Motor neuron (in vitro differentiated cells): ENCODE data around the gene WWOX. TPM values are rescaled to one million over a fixed set of nuclear protein-coding genes. Genes with fewer than 3 reads are reported as not detected.

ENCODE experiments used
- ATAC-seq, 8 experiments: fragments of 200-7000 bp; cut with Tn5 transposase; replicated peaks in 6 of 8; 2 replicates each; pipeline ENCODE4 v1.8.0; 2021; ENCODE audit warnings: mild to moderate bottlenecking in 8 of 8, moderate library complexity in 8 of 8
- H3K27ac ChIP-seq, 2 donors: fragments of 250-450 bp; sonication (Bioruptor Pico); 2 replicates each; pipeline ENCODE4 v1.9.0; 2021; ENCODE audit warnings: antibody characterized with exemption in 2 of 2, mild to moderate bottlenecking in 2 of 2, moderate library complexity in 1 of 2
- H3K4me1 ChIP-seq, 2 donors: fragments of 250-450 bp; sonication (Bioruptor Pico); replicated peaks in 1 of 2; 2 replicates each; pipeline ENCODE4 v1.6.1; 2021; ENCODE audit warnings: antibody characterized with exemption in 2 of 2, mild to moderate bottlenecking in 2 of 2, moderate library complexity in 1 of 2
- H3K4me3 ChIP-seq, 5 donors: fragments of 250-450 bp; sonication (Bioruptor Pico); 2 replicates each; pipeline ENCODE4 v1.9.0; 2021; ENCODE audit warnings: antibody characterized with exemption in 5 of 5, mild to moderate bottlenecking in 5 of 5, moderate library complexity in 4 of 5
- WGBS, 10 experiments: fragments of 450-650 bp; shearing (Covaris generic); methylation state at CpG; one replicate each; pipeline ENCODE4 v1.0.0; 2022; 5-methylcytosine and 5-hydroxymethylcytosine counted together
- in situ Hi-C, 9 experiments: fragments of 400-800 bp; cut with MboI; loops; one replicate each; pipeline ENCODE4 v1.15.0; 2021; ENCODE audit warnings: low sequenced_read_pairs in 9 of 9, low pct_unique_long_range_greater_than_20kb in 2 of 9; ENCODE audit not compliant: unreplicated experiment in 9 of 9
- total RNA-seq, 8 experiments: library from RNA; unstranded; fragments of 300-600 nt; gene quantifications; 2 replicates each; pipeline versions ENCODE4 v1.2.3 to v1.2.4, GENCODE V29; 2022

WWOX gene
- total RNA-seq, 8 experiments from 2014 or later: 10.3 to 27.8 (median 12.3) TPM

DNA sequence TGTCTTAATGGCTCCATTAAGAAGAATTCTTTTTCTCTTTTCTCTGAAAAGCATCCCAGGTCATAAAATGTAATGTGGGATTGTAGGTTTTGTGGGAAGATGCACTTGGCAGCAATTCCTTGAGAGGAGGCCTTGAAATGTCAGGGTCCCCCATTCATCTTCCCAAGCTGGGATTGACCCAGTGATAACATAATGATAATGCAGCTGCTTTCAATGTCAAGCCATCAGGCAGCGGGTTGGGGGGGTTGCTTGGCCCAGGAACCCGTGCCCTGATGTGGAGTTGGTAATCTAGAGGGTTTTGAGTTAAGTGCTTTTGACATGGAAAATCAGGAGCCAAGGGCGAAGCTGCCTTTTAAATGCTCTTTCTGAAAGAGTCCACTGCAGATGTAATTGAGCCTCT is 484.0 kb downstream of the WWOX start:
- WGBS, 10 experiments: 0 to 100% (median 69%) methylated on average over 1 to 2 of the region's 3 CpGs; no CpG with 5 or more reads in 3 of the 10 experiments
- no peak for ATAC-seq
- H3K4me1 ChIP-seq: peaks cover 0 to 5% of the 10 kb centered on the region in 2 donors
- in situ Hi-C loops: no loop called here
- no peak overlapping the region for H3K27ac ChIP-seq
- no peak overlapping the region for H3K4me3 ChIP-seq

DNA sequence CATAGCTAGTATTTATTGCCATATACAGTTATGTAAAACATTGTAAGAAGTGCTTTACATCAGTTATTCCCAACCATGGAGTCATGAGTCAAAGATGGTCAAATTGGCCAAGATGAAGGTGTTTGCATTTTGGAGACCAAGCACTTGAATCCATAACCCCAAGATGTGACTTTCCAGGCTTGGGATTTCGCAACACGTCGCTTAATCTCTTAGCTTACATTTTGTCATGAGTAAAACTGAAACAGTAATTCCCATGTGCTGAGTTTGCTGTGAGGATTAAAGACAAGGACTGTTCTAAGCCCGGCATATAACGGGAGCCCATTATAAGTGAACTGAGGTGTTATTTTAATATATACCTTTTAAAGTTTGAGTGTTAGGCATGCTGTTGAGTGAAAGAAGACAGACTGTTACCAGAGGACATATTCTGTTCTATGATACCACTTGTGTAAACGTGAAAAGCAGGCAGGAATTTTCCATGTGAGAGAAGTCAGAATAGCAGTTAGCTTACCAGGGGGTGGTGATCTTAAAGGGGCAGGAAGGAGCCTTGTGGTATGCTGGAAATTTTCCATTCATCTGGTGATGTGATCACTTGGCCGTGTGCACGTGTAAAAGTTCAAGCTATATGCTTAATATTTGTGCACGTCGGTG is 484.9 kb downstream of the WWOX start:
- WGBS, 10 experiments: 35 to 90% (median 77%) methylated on average over 4 to 10 of the region's 10 CpGs; no CpG with 5 or more reads in 2 of the 10 experiments
- in situ Hi-C loops: no loop called here
- Histone ChIP-seq H3K27ac (no peak overlapping the region), H3K4me3 (no peak overlapping the region), H3K4me1 (peaks cover 0 to 5% of the 10 kb centered on the region in 2 donors)
- ATAC-seq: no peak

DNA sequence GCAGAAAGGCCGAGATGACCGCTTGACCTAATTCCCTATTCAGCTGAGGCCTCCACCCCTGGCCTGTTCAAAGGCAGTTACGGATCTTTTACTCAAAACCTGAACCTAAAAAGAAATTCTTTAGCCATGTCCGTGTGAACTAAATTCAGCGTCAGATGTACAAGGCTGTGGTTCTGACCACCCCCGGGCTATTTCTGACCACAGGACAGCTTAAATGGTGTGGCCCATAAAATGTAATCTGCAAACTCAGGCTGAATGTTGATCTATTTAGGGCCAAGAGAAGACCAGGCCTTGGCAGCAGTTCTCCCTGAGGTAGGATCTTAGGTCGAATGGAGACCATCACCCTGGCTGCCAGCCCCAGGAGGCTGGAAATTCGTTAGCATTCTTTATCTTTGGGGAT is 485.5 kb downstream of the WWOX start:
- peak in 1 of 8 experiments; percentile 51 for ATAC-seq
- 0 to 100% (median 89%) methylated on average over 1 to 6 of the region's 8 CpGs for WGBS, 10 experiments
- in situ Hi-C loops: no loop called here
- no peak overlapping the region for H3K27ac ChIP-seq
- peaks cover 0 to 5% of the 10 kb centered on the region in 2 donors for H3K4me1 ChIP-seq
- no peak overlapping the region for H3K4me3 ChIP-seq

DNA sequence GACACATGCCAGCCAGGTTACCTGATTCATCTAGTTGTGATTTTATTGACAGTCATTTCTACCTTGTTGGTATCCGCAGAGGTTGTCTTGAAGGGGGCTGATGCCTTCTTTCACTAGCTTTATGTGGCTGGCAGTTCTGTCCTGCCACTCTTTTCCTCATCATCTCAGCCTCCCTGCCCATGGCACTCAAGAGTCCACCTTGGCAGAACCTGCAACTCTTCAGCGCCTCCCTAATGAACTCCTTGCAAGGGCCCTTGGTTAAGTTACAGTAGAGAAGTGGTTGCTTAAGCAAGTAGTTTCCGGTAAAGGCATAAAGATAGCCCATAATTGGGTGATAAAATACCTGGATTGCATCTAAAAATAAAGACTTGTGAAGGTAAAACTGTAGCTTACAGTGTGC is 489.9 kb downstream of the WWOX start:
- in situ Hi-C loops: no loop called here
- 0 to 100% (median 88%) methylated on average over 1 to 3 of the region's 3 CpGs for WGBS, 10 experiments
- H3K27ac ChIP-seq: no peak overlapping the region
- no peak overlapping the region for H3K4me3 ChIP-seq
- no peak for ATAC-seq
- H3K4me1 ChIP-seq: peaks cover 16% of the 10 kb centered on the region in 2 donors

DNA sequence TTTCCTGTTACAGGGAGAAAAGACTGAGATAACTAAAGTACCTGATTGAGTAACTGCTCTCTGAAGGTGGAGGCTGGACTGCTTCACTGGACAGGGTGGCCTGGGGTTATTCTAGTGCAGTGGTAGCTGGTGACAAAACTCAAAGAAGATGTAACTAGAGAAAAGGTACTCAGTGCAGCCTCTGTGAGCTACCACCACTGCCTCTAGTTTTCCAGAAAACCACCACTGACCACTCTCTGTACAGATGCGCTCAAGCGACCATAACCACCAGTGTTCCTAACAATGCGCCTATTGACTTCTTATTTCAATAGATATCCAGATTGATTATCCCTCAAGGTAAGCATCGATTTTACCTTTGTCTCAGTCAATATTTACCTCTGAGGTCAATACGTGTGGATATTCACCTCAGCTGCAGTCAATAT is 492.2 kb downstream of the WWOX start:
- ATAC-seq: no peak
- in situ Hi-C loops: no loop called here
- H3K4me1 ChIP-seq: peaks cover 16 to 18% of the 10 kb centered on the region in 2 donors
- no peak overlapping the region for H3K4me3 ChIP-seq
- H3K27ac ChIP-seq: no peak overlapping the region
- 57 to 80% (median 71%) methylated on average over 1 to 5 of the region's 5 CpGs; no CpG with 5 or more reads in 2 of the 10 experiments for WGBS, 10 experiments

DNA sequence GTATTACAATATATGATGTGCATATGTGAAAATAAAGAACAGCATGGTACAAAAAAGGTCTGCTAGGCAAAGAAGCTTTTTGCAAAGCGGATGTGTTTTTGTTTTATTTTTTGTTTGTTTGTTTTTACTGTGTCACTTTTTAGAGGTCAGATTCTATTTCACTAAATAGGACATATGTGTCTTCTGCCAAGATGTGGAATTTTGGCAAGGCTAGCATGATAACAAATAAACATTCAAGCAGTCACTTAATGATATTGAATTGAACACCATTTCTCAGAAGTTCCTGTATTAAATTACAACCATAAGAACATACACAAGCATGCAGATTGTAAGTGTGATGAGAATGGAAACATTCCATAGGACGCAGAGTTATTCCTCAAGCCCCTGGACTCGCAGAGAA is 492.7 kb downstream of the WWOX start:
- no peak for ATAC-seq
- no peak overlapping the region for H3K4me3 ChIP-seq
- no peak overlapping the region for H3K27ac ChIP-seq
- 6 to 100% (median 89%) methylated on average over 1 to 3 of the region's 3 CpGs; no CpG with 5 or more reads in 2 of the 10 experiments for WGBS, 10 experiments
- in situ Hi-C loops: no loop called here
- H3K4me1 ChIP-seq: peaks cover 16 to 21% of the 10 kb centered on the region in 2 donors

DNA sequence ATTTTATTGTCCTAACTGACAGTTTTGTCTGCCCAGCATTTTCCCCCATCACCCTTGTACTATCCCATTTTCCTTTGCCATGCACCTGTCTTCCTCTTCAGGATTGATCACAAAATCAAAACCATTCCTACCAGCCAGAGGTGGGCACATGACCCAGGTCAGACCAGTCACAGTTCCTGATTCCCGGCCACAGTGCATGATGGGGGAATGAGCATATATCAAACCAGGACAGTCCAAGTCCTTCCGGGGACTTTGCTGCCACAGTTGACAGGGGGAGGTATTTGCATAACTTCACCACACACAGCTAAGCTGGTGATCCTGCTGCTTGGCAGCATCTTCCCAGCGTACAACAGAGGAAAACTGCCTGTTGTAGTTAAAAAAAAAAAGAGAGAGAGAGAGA is 493.9 kb downstream of the WWOX start:
- no peak overlapping the region for H3K4me3 ChIP-seq
- H3K27ac ChIP-seq: no peak overlapping the region
- peak in 5 of 8 experiments; percentile 83 to 96 (median 96) for ATAC-seq
- H3K4me1 ChIP-seq: peaks cover 20 to 33% of the 10 kb centered on the region in 2 donors
- in situ Hi-C loops: no loop called here
- WGBS, 10 experiments: 0 to 83% (median 20%) methylated on average over 1 to 3 of the region's 3 CpGs; no CpG with 5 or more reads in 2 of the 10 experiments

DNA sequence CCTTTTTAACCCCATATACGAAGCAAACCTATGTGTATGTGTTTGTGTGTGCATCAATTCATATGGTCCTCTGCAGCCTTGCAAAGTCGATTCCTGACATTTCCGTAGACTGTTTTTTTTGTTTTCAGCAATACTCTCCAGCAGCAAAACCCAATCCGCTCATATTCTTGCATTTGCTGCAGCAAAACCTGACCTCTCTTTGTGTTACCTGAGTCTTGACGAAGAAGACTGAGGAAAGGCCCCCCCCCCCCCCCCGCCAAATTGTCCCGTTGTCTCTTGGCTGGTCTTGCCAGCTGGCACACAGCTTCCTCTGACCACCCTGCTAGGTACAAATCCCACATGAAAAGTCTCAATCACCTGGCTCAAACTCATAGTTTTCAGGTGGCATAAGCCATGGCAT is 494.7 kb downstream of the WWOX start:
- WGBS, 10 experiments: 0 to 100% (median 82%) methylated on average over 1 to 4 of the region's 7 CpGs; no CpG with 5 or more reads in 3 of the 10 experiments
- peaks cover 23 to 34% of the 10 kb centered on the region in 2 donors for H3K4me1 ChIP-seq
- in situ Hi-C loops: no loop called here
- ATAC-seq: no peak
- H3K27ac ChIP-seq: no peak overlapping the region
- no peak overlapping the region for H3K4me3 ChIP-seq

DNA sequence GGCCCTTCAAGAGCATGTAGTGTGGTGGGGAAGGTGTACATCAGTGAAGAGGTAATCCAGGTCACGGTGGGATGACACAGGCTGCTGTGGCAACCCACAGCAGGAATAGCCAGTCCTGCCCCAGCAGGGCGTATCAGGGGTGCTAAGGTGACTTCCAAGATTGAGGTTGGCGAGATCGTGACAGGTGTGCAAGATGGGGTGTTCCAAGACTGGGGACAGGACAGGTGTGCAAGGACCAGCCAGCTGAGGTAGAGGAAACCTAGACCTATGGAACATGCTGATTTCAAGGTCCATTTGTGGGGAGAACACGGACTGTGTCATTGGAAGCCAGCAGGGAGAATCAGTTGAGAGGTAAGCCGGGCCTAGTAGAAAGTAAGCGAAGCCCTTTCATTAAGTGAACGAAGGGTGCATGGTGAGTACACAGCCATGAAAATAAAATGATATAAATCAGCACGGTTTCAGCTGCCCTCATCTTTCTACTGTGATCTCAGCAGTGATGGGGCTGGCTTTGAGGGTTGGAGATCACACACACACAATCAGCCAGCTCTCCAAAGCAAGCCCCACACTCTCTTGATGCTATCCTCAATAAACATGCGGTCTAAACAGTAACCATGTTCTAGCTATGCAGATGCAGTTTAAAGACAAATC is 497.0 kb downstream of the WWOX start:
- no peak for ATAC-seq
- peaks cover 29 to 42% of the 10 kb centered on the region in 2 donors for H3K4me1 ChIP-seq
- no peak overlapping the region for H3K4me3 ChIP-seq
- WGBS, 10 experiments: 6 to 100% (median 86%) methylated on average over 1 to 10 of the region's 10 CpGs; no CpG with 5 or more reads in 2 of the 10 experiments
- H3K27ac ChIP-seq: no peak overlapping the region
- in situ Hi-C loops: no loop called here

DNA sequence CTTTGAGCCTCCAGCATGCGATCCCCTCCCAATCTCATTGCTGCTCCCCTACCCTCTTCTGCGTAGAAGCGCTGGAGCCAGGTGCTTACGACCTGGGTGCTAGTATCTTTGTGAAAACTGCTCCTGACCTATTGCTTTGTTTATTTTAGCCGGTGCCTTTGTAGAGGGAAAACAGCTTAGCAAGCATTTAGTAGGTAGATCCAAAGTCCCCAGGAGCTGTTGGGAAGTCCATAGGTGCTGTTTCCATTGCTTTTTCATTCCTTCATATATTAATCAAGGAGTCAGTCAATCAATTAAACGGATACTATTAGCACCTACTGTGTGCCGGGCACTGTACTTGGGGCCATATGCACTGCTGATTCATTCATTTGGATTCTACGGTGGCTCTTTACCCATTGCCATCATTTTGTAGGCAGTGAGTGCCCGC is 497.6 kb downstream of the WWOX start:
- ATAC-seq: no peak
- WGBS, 10 experiments: 50 to 100% (median 92%) methylated on average over 1 to 9 of the region's 9 CpGs; no CpG with 5 or more reads in 1 of the 10 experiments
- in situ Hi-C loops: no loop called here
- Histone ChIP-seq H3K27ac (no peak overlapping the region), H3K4me3 (no peak overlapping the region), H3K4me1 (peaks cover 26 to 44% of the 10 kb centered on the region in 2 donors)

DNA sequence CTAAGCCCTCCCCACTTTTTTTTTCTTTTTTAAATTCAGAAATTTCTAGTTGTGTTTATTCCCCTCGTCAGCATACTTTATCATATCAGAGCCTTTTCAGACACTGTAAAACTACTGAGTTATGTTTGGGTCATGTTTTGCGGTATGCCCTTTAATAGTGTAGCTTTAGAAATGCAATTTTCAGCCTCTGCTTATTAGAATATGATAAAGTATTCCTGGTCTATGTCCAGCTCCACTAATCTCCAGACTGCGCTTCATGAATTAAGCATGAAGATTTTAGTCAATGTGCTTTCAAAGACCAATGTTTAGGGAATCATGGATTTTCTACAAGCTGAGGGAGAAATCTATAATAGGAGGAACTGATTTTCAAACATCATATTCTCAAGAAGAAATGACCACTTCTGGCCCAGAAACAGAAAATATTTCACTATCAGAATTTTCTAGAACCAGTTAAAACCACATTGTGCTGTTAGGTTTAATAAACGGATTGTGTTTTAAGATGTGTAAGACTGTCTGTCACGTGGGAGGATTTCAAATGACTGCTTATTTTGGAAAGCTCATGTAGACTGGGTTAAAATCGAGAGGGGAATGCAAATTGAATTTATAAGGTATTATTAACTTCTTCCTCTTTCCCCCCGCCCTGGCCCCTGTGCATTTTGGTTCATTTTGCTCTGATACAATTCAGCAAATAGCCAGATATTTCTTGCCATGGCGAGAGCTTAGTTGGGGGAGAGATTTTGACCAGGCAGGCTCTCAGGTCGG is 498.5 kb downstream of the WWOX start:
- ATAC-seq: peak in 7 of 8 experiments; percentile 15 to 94 (median 74)
- Histone ChIP-seq H3K4me1 (peaks cover 23 to 41% of the 10 kb centered on the region in 2 donors), H3K27ac (no peak overlapping the region), H3K4me3 (no peak overlapping the region)
- in situ Hi-C loops: no loop called here
- 9 to 90% (median 82%) methylated on average over 1 to 8 of the region's 9 CpGs for WGBS, 10 experiments

DNA sequence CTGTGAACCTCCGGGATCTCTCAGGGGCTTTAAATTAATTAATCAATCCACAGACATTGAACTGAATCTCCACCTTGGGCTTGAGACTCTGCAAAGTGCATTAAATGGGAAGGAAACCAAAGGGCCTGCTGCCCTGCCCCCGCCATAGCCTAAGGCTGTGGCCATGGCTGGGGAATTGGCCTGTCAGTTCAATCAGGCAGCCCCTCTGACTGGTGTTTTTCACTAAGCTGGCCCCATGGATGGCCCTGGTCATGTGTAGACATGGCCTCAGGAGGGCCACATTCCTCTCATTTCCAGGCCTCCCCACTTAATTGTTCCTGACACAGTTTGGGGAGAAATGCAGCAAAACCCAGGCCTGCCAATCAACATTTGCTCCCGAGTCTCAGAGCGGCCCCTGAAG is 499.8 kb downstream of the WWOX start:
- H3K27ac ChIP-seq: no peak overlapping the region
- in situ Hi-C loops: no loop called here
- WGBS, 10 experiments: 0 to 100% (median 46%) methylated on average over 1 to 2 of the region's 4 CpGs; no CpG with 5 or more reads in 6 of the 10 experiments
- no peak for ATAC-seq
- no peak overlapping the region for H3K4me3 ChIP-seq
- H3K4me1 ChIP-seq: peaks cover 13 to 30% of the 10 kb centered on the region in 2 donors
